HG03139 (cell line): ENCODE data around the gene HDAC7.

Experiments used
- ATAC-seq: cut with Tn5 transposase; IDR thresholded peaks from one replicate; pipeline ENCODE4 v1.9.1; 2021; ENCODE audit not compliant: unreplicated experiment

HDAC7 gene

GRCh38 chr12:47779943-47780504 is 39.7 kb downstream of the HDAC7 start:
- no peak for ATAC-seq

GRCh38 chr12:47779301-47779942 is 40.3 kb downstream of the HDAC7 start:
- no peak for ATAC-seq

- ATAC-seq: no peak
These were observed 40.8 kb downstream of the HDAC7 start for GRCh38 chr12:47778881-47779280.

- no peak for ATAC-seq
These were observed 41.8 kb downstream of the HDAC7 start for GRCh38 chr12:47777741-47778558.

GRCh38 chr12:47777151-47777550 is 42.6 kb downstream of the HDAC7 start:
- no peak for ATAC-seq

- ATAC-seq: no peak
These were observed 43.1 kb downstream of the HDAC7 start for GRCh38 chr12:47776471-47777143.

- ATAC-seq: no peak
These were observed 44.4 kb downstream of the HDAC7 start for GRCh38 chr12:47775100-47775911.

- no peak for ATAC-seq
These were observed 45.0 kb downstream of the HDAC7 start for GRCh38 chr12:47774663-47775062.

- ATAC-seq: no peak
These were observed 45.7 kb downstream of the HDAC7 start for GRCh38 chr12:47773858-47774580.

- ATAC-seq: peak; percentile 77
These were observed 46.4 kb downstream of the HDAC7 start, which contains the start of gene SLC48A1 for GRCh38 chr12:47773062-47773857. Gene SLC48A1 (plus strand): TSS chr12:47773238. CDS start chr12:47773305, 67 bp downstream.

- no peak for ATAC-seq
These were observed 47.0 kb downstream of the HDAC7 start for GRCh38 chr12:47772738-47773061.

GRCh38 chr12:47772094-47772660 is 47.5 kb downstream of the HDAC7 start:
- no peak for ATAC-seq

- no peak for ATAC-seq
These were observed 48.4 kb downstream of the HDAC7 start for GRCh38 chr12:47771304-47771703.

- no peak for ATAC-seq
These were observed 49.5 kb downstream of the HDAC7 start for GRCh38 chr12:47770086-47770726.

- no peak for ATAC-seq
These were observed 50.2 kb downstream of the HDAC7 start for GRCh38 chr12:47769234-47770085.

- ATAC-seq: no peak
These were observed 51.3 kb downstream of the HDAC7 start for GRCh38 chr12:47768323-47768811.

GRCh38 chr12:47767216-47767724 is 52.4 kb downstream of the HDAC7 start:
- ATAC-seq: peak; percentile 72
